ENCODE results near the gene FAM228A.

- TF ChIP-seq CTCF (conservative IDR thresholded peaks at IDR 0.05; ENCODE audit: low read length), result no peak
- no peak for TF ChIP-seq EZH2phosphoT487 (IDR thresholded peaks at IDR 0.05; ENCODE audit: borderline replicate concordance)
Measured at GRCh38 chr2:24182507-24182906, 7.7 kb downstream of the FAM228A start.

Measured in Loucy (cell line).